ENCODE results near the gene ZKSCAN3.

Gene ZKSCAN3

DNA sequence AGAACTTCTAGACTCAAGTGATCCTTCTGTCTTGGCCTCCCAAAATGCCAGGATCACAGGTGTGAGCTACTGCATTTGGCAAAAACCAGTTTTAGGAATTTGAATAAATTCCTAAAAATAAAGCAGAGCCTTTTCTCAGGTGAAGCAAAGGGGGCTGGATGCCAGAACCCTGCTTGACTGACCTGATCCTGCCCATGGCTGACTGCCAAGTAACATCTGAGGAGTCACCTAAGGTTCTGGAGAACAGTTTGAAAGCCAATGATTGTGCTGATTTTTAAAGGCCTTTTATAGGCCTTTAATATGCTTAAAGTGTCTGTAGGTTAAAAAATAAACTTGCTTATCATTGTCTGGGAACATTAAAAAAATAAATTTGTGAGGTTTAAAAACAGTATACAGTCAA, 63.9 kb downstream of the ZKSCAN3 start:
- in situ Hi-C loops (cut with MboI; ENCODE audit: low sequenced_read_pairs), result no loop called here
